Measurements from ENCODE around the gene DUSP12. TPM values are rescaled to one million over a fixed set of nuclear protein-coding genes. Genes with fewer than 3 reads are reported as not detected.

The DUSP12 gene
- total and polyA plus RNA-seq, 4 donors = 7.9 to 18.2 (median 12.5) TPM

Small RNA genes within 50 kb of the gene (small RNA-seq; reads per million reads assigned to genes)
- gene RN7SL466P = not detected

Other genes starting within 250 kb of the DUSP12 start
- 10 to 100 TPM; 15.5 to 16.0 TPM for gene FCGR2A, start 244.3 kb upstream of the DUSP12 start, total RNA-seq
- gene FCGR2A, start 244.3 kb upstream of the DUSP12 start, polyA plus RNA-seq = 1 to 10 TPM; 2.9 to 7.5 TPM
- 1 to 10 TPM; 2.4 to 3.1 TPM for gene HSPA6, start 225.2 kb upstream of the DUSP12 start, total RNA-seq
- under 1 TPM; 0.44 to 0.63 TPM for gene HSPA6, start 225.2 kb upstream of the DUSP12 start, polyA plus RNA-seq
- gene FCGR3A, start 200.0 kb upstream of the DUSP12 start, total RNA-seq = 10 to 100 TPM; 37.7 to 70.1 TPM
- 10 to 100 TPM in 1 of 2 donors, 1 to 10 TPM in 1; 9.8 to 60.7 TPM for gene FCGR3A, start 200.0 kb upstream of the DUSP12 start, polyA plus RNA-seq
- 1 to 10 TPM; 6.0 to 9.2 TPM for gene FCGR3B, start 118.6 kb upstream of the DUSP12 start, total RNA-seq
- 1 to 10 TPM in 1 of 2 donors, under 1 TPM in 1; 0.64 to 2.2 TPM for gene FCGR3B, start 118.6 kb upstream of the DUSP12 start, polyA plus RNA-seq
- 10 to 100 TPM in 1 of 2 donors, 1 to 10 TPM in 1; 7.9 to 31.6 TPM for gene FCGR2B, start 86.6 kb upstream of the DUSP12 start, total RNA-seq
- gene FCGR2B, start 86.6 kb upstream of the DUSP12 start, polyA plus RNA-seq = 10 to 100 TPM; 18.5 to 39.5 TPM
- gene FCRLA, start 42.6 kb upstream of the DUSP12 start, total RNA-seq = 1 to 10 TPM in 1 of 2 donors, under 1 TPM in 1; 0.33 to 3.3 TPM
- gene FCRLA, start 42.6 kb upstream of the DUSP12 start, polyA plus RNA-seq = under 1 TPM; 0.06 to 0.25 TPM
- gene FCRLB, start 28.2 kb upstream of the DUSP12 start, total RNA-seq = 1 to 10 TPM in 1 of 2 donors, under 1 TPM in 1; 0.33 to 2.9 TPM
- under 1 TPM; 0.38 to 0.76 TPM for gene FCRLB, start 28.2 kb upstream of the DUSP12 start, polyA plus RNA-seq
- 10 to 100 TPM; 16.5 to 22.5 TPM for gene ATF6, start 16.5 kb downstream of the DUSP12 start, total RNA-seq
- 10 to 100 TPM; 10.0 to 10.3 TPM for gene ATF6, start 16.5 kb downstream of the DUSP12 start, polyA plus RNA-seq